Measurements from ENCODE around the gene PNPLA7. TPM values are rescaled to one million over a fixed set of nuclear protein-coding genes. Genes with fewer than 3 reads are reported as not detected.

The PNPLA7 gene
- total RNA-seq, 1 donor from 2014 or later = 13.5 TPM

- Histone ChIP-seq H3K36me3 (peaks cover 0 to 6% of the 10 kb centered on the region in 2 donors), H3K9me3 (no peaks in the 10 kb centered on the region), H3K4me3 (peak overlapping the region; percentile 73 to 100), H3K27ac (peak overlapping the region in 1 of 2 donors; percentile 87), H3K4me1 (peaks cover 7 to 15% of the 10 kb centered on the region in 2 donors), H3K27me3 (no peaks in the 10 kb centered on the region)
- DNase-seq (ENCODE audit: low spot score in 2 of 2) = no peak
- intact Hi-C loops (cut with DNase I) = loop anchor here (2.0 to 10.0 kb wide), 2 partner anchors 23 to 103 kb away; no protein-coding TSS in a partner anchor
- TF ChIP-seq CTCF (IDR thresholded peaks at IDR 0.05) = no peak
Measured at GRCh38 chr9:137421838-137422603, 128.2 kb downstream of the PNPLA7 start.

DNA sequence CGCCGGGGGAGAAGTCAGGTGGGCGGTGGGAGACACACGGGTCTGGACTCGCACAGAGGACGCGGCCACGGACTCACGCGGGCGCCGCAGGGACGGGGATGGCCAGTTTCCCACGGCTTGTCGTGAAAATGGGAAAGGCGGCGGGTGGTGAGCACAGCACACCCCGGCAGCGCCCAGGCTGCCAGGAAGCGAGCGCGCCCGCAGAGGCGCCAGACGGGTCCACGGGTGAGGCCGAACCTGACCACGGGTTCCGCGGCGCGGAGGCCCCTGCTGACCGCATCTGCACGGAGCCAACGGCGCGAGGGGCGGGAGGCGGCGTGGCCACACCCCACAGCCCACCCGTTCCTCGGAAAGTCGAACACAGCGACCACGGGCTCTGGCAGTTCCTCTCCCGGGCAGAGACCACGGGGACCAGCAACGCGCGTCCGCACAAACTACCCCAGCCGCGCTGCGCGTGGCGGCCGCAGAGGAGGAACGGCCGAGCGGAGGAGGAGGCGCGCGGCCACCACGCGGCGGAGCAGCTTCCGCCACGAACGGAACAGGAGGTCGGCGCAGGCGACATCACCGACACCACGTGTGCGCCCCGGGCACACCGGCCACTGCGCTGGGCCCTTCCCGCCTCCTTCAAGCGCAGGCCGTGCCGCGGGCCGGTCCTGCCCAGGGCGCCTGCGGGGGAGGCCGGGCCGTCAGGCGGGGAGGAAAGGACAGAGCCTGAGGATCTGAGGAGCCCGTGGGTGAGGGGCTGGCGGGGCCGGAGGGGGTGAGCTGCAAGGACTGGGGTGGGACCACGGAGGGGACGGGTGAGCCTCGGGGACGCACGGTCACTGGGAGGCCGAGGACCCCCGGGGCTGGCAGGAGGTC is 132.8 kb downstream of the PNPLA7 start:
- intact Hi-C loops (cut with DNase I) = no loop called here
- H3K27me3 ChIP-seq = no peaks in the 10 kb centered on the region
- no peak for TF ChIP-seq CTCF (IDR thresholded peaks at IDR 0.05)
- H3K9me3 ChIP-seq = no peaks in the 10 kb centered on the region
- H3K27ac ChIP-seq = peak overlapping the region in 1 of 2 donors; percentile 41
- H3K4me1 ChIP-seq = peaks cover 3 to 24% of the 10 kb centered on the region in 2 donors
- H3K36me3 ChIP-seq = peaks cover 0 to 9% of the 10 kb centered on the region in 2 donors
- H3K4me3 ChIP-seq = peak overlapping the region in 1 of 2 donors; percentile 62
- DNase-seq (ENCODE audit: low spot score in 2 of 2) = no peak

DNA sequence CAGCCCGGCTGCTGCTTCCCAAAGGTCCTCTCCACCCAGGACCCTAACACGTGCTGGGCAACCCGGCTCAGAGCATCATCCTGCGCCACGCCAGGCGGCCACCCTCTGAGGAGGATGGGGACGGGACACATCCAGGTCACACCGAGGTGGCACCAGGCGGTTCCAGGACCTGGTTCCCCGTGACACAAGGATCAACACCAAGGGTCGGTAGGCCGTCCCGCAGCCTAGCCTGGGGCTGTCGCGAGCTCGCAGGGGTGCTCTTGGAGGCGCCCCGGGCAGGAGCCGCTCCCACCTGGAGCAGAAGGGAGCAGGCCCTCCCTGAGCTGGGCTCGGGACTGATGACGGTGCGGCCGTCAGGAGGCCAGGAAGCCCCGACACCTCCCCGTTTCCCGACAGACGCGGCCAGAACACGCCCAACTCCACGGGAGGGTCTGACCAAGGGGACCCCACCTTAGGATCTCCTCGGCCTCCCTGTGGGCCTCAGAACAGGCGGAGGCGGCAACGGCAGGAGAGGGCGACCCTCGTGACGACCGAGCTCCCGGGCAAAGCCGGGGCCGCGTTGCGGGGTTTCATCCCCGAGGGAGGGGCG is 133.5 kb downstream of the PNPLA7 start:
- no peaks in the 10 kb centered on the region for H3K9me3 ChIP-seq
- H3K27ac ChIP-seq = peak overlapping the region in 1 of 2 donors; percentile 41
- H3K27me3 ChIP-seq = no peaks in the 10 kb centered on the region
- H3K4me1 ChIP-seq = peaks cover 7 to 25% of the 10 kb centered on the region in 2 donors
- TF ChIP-seq CTCF (IDR thresholded peaks at IDR 0.05) = no peak
- intact Hi-C loops (cut with DNase I) = no loop called here
- no peak for DNase-seq (ENCODE audit: low spot score in 2 of 2)
- H3K4me3 ChIP-seq = peak overlapping the region in 1 of 2 donors; percentile 62
- H3K36me3 ChIP-seq = peaks cover 0 to 9% of the 10 kb centered on the region in 2 donors

- intact Hi-C loops (cut with DNase I) = no loop called here
- Histone ChIP-seq H3K27me3 (no peaks in the 10 kb centered on the region), H3K36me3 (peaks cover 0 to 9% of the 10 kb centered on the region in 2 donors), H3K4me3 (no peak overlapping the region), H3K27ac (no peak overlapping the region), H3K4me1 (peaks cover 8 to 24% of the 10 kb centered on the region in 2 donors), H3K9me3 (no peaks in the 10 kb centered on the region)
- no peak for TF ChIP-seq CTCF (IDR thresholded peaks at IDR 0.05)
- no peak for DNase-seq (ENCODE audit: low spot score in 2 of 2)
Measured at GRCh38 chr9:137416006-137416562, 134.1 kb downstream of the PNPLA7 start.

- H3K27ac ChIP-seq = no peak overlapping the region
- peaks cover 8 to 28% of the 10 kb centered on the region in 2 donors for H3K4me1 ChIP-seq
- no peaks in the 10 kb centered on the region for H3K9me3 ChIP-seq
- peaks cover 0 to 9% of the 10 kb centered on the region in 2 donors for H3K36me3 ChIP-seq
- no peaks in the 10 kb centered on the region for H3K27me3 ChIP-seq
- TF ChIP-seq CTCF (IDR thresholded peaks at IDR 0.05) = no peak
- DNase-seq (ENCODE audit: low spot score in 2 of 2) = no peak
- intact Hi-C loops (cut with DNase I) = no loop called here
- H3K4me3 ChIP-seq = no peak overlapping the region
Measured at GRCh38 chr9:137415451-137415850, 134.8 kb downstream of the PNPLA7 start.

Data from ascending aorta (tissue), 2 donors.